K562 (cell line): ENCODE measurements around the gene GNG3. TPM values are rescaled to one million over a fixed set of nuclear protein-coding genes. Genes with fewer than 3 reads are reported as not detected.

Source experiments
- ARNT ChIP-seq, 2 experiments: fragments of 450-650 bp; IDR thresholded peaks; 2 replicates each; pipeline ENCODE4 v1.6.1; 2016; ENCODE audit warnings: mild to moderate bottlenecking in 1 of 2
- ASH1L ChIP-seq: fragments of 450-650 bp; IDR thresholded peaks from 2 replicates; pipeline ENCODE4 v1.6.1; 2018; ENCODE audit warnings: borderline replicate concordance, mild to moderate bottlenecking, low read depth; ENCODE audit not compliant: partially characterized antibody
- CEBPB ChIP-seq: fragments of 450-650 bp; IDR thresholded peaks from 2 replicates; pipeline ENCODE4 v1.6.1; 2016; ENCODE audit warnings: missing genetic modification characterization, missing compliant biosample characterization
- ELF1 ChIP-seq: fragments of 200-800 bp; sonication (Bioruptor generic); IDR thresholded peaks from 2 replicates; pipeline ENCODE4 v1.6.1; 2016; ENCODE audit warnings: missing genetic modification characterization, missing compliant biosample characterization
- FOXA1 ChIP-seq: fragments of 450-650 bp; IDR thresholded peaks from 2 replicates; pipeline ENCODE4 v1.6.1; 2016; ENCODE audit warnings: mild to moderate bottlenecking, borderline replicate concordance
- FOXM1 ChIP-seq, 2 experiments: fragments of 450-650 bp in 1 of 2; sonication (generic) in 1 of 2; formaldehyde crosslinking in 1 of 2; IDR thresholded peaks; 2 replicates each; pipeline versions ENCODE4 v1.6.1 to v1.9.0; 2017 to 2022; ENCODE audit warnings: low read depth in 2 of 2, mild to moderate bottlenecking in 2 of 2, missing genetic modification reagents in 1 of 2, moderate library complexity in 1 of 2
- HDAC2 ChIP-seq: fragments of 450-650 bp; IDR thresholded peaks from 2 replicates; pipeline ENCODE4 v1.6.1; 2016; ENCODE audit warnings: mild to moderate bottlenecking
- MECOM ChIP-seq: fragments of 250-450 bp; sonication (Bioruptor Pico); IDR thresholded peaks from 2 replicates; pipeline ENCODE4 v1.8.0; 2022; ENCODE audit warnings: inconsistent platforms
- MEF2A ChIP-seq: IDR thresholded peaks from 2 replicates; pipeline ENCODE4 v1.6.1; 2011; ENCODE audit warnings: low read depth, mild to moderate bottlenecking, low read length, moderate library complexity; ENCODE audit not compliant: control insufficient read depth
- NR2C1 ChIP-seq, 2 experiments: fragments of 450-650 bp; IDR thresholded peaks; 2 replicates each; pipeline ENCODE4 v1.6.1; 2017; ENCODE audit warnings: mild to moderate bottlenecking in 2 of 2, antibody characterized with exemption in 1 of 2, inconsistent platforms in 1 of 2, missing compliant biosample characterization in 1 of 2, missing genetic modification characterization in 1 of 2
- POU5F1 ChIP-seq: fragments of 150-350 bp; IDR thresholded peaks from 2 replicates; pipeline ENCODE4 v1.6.1; 2014; ENCODE audit warnings: borderline replicate concordance, low read length, low read depth, mild to moderate bottlenecking; ENCODE audit not compliant: partially characterized antibody
- RBM25 ChIP-seq: fragments of 200-400 bp; formaldehyde crosslinking; IDR thresholded peaks from 2 replicates; pipeline ENCODE4 v1.6.1; 2018; ENCODE audit warnings: low read length, low read depth, moderate library complexity; ENCODE audit not compliant: severe bottlenecking
- RFX5 ChIP-seq: IDR thresholded peaks from 2 replicates; pipeline ENCODE4 v1.6.1; 2011; ENCODE audit warnings: low read depth, mild to moderate bottlenecking, improper control_type of control experiment, low read length
- TAF7 ChIP-seq: fragments of 450-650 bp; IDR thresholded peaks from 2 replicates; pipeline ENCODE4 v1.6.1; 2016; ENCODE audit warnings: missing genetic modification characterization, missing compliant biosample characterization
- ZNF318 ChIP-seq, 2 experiments: fragments of 450-650 bp; IDR thresholded peaks; 2 replicates each; pipeline ENCODE4 v1.6.1; 2016; ENCODE audit warnings: mild to moderate bottlenecking in 2 of 2, borderline replicate concordance in 1 of 2, low read depth in 1 of 2, moderate library complexity in 1 of 2
- ZNF384 ChIP-seq: IDR thresholded peaks from 2 replicates; pipeline ENCODE4 v1.6.1; 2012; ENCODE audit warnings: low read depth, low read length, improper control_type of control experiment
- ZNF512 ChIP-seq: IDR thresholded peaks from 2 replicates; pipeline ENCODE4 v1.6.1; 2016; ENCODE audit warnings: missing genetic modification characterization, missing compliant biosample characterization
- polyA plus RNA-seq, 8 experiments: library from polyadenylated mRNA; depleted of rRNA in 4 of 8; stranded (reverse) in 5 of 8; unstranded in 3 of 8; fragments of >200 nt; fragmentation: Nextera tagmentation in 2 of 8; fragmentation: Illumina TruSeq in 1 of 8; extraction: Ambion mirVana in 2 of 8; extraction: Trizol in 1 of 8; gene quantifications; 2 replicates each; pipeline versions ENCODE4 v1.2.1 to v1.2.3, GENCODE V29; 2011 to 2014; ENCODE audit warnings: inconsistent platforms in 1 of 8, missing spikeins in 1 of 8
- total RNA-seq, 7 experiments: library from RNA; depleted of rRNA in 6 of 7; stranded (reverse); fragments of >200 nt in 6 of 7; fragmentation: Illumina TruSeq in 2 of 7; extraction: Trizol in 2 of 7; gene quantifications; 2 replicates each; pipeline versions ENCODE4 v1.2.1 to v1.2.3, GENCODE V29; 2011 to 2021; ENCODE audit warnings: low replicate concordance in 1 of 7

Gene GNG3
- total and polyA plus RNA-seq, 9 of the 15 experiments (the other 6 are each of a cell fraction or from before 2014, with no cell fraction given) = 0.07 TPM; not detected in 8

- TF ChIP-seq ZNF318 (IDR thresholded peaks at IDR 0.05; ENCODE audit: borderline replicate concordance in 1 of 2, low read depth in 1 of 2) (no peak), MEF2A (no peak), POU5F1 (no peak), RBM25 (peak; percentile 85), ZNF384 (peak; percentile 100), HDAC2 (0 out of 2 replicates have a peak, but pooled peaks have one; percentile 11), CEBPB (peak; percentile 84; the same call in 1 of the 2 replicates), ARNT (IDR thresholded peaks at IDR 0.05) (0 out of 4 replicates have a peak, but pooled peaks of 1 of the 2 experiments have one; percentile 62), FOXM1 (IDR thresholded peaks at IDR 0.05; ENCODE audit: low read depth) (peak; percentile 95), FOXM1 (CRISPR knock-in tag; IDR thresholded peaks at IDR 0.05; ENCODE audit: low read depth) (no peak), ASH1L (peak; percentile 89), ZNF512 (no peak), MECOM (CRISPR knock-in tag) (no peak), ELF1 (no peak), NR2C1 (IDR thresholded peaks at IDR 0.05) (no peak), NR2C1 (tag; IDR thresholded peaks at IDR 0.05) (no peak), TAF7 (no peak), FOXA1 (no peak), RFX5 (peak; percentile 99)
Observed at GRCh38 chr11:62727872-62728170, 20.3 kb downstream of the GNG3 start (continued).
